Measurements from ENCODE around the gene GABRR3. TPM values are rescaled to one million over a fixed set of nuclear protein-coding genes. Genes with fewer than 3 reads are reported as not detected.

The GABRR3 gene
- total RNA-seq, 2 donors from 2014 or later = 0.34 TPM; not detected in 1

DNA sequence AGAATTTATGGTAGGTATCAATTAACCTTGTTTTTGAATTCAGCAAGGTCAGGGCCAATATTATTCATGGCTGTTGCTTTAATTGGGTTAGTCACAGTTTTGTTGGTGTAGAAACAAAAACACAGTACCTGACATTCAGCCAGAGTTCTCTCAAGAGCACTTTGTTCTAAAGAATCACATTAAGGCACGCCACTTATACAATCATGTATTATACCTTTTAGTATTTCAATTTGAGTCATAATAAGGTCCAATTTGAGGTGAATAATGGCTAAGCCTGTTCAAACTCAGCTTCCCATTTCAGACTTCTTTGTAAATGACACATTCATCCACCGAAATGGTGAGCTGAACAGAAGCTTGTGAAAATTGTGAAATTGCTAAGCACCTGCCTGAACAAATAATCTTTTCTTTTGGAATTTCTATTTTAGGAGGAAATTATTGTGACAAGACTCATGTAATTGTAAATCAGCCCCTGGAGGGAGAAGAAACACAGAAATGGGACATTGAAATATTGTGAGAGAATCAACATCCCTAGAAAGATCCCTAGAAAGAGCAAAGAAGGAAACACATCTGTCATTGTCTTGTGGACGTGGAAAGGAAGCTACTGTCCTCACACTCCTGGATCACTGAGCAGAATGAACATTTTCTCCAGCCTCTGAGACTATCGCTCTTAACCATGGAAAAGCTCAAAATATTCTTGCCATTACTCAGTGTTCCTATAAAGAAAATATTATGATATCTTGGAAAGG lies 92.1 kb downstream of the GABRR3 start:
- no peaks in the 10 kb centered on the region for H3K4me1 ChIP-seq (replicated peaks)
- H3K27ac ChIP-seq = no peak overlapping the region
- TF ChIP-seq, protein P1, sequence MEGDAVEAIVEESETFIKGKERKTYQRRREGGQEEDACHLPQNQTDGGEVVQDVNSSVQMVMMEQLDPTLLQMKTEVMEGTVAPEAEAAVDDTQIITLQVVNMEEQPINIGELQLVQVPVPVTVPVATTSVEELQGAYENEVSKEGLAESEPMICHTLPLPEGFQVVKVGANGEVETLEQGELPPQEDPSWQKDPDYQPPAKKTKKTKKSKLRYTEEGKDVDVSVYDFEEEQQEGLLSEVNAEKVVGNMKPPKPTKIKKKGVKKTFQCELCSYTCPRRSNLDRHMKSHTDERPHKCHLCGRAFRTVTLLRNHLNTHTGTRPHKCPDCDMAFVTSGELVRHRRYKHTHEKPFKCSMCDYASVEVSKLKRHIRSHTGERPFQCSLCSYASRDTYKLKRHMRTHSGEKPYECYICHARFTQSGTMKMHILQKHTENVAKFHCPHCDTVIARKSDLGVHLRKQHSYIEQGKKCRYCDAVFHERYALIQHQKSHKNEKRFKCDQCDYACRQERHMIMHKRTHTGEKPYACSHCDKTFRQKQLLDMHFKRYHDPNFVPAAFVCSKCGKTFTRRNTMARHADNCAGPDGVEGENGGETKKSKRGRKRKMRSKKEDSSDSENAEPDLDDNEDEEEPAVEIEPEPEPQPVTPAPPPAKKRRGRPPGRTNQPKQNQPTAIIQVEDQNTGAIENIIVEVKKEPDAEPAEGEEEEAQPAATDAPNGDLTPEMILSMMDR (IDR thresholded peaks at IDR 0.05) = no peak
- no peak for TF ChIP-seq POLR2A (IDR thresholded peaks at IDR 0.05)
- no peak for TF ChIP-seq POLR2AphosphoS5 (IDR thresholded peaks at IDR 0.05)
- DNase-seq (ENCODE audit: low spot score) = no peak
- WGBS = 51% methylated on average over 4 of the region's 4 CpGs
- intact Hi-C loops (cut with DNase I) = no loop called here
- H3K27me3 ChIP-seq (replicated peaks; ENCODE audit: insufficient read depth) = no peaks in the 10 kb centered on the region
- H3K9me3 ChIP-seq = no peaks in the 10 kb centered on the region
- H3K36me3 ChIP-seq = no peaks in the 10 kb centered on the region
- H3K4me3 ChIP-seq = no peak overlapping the region

- no peak overlapping the region for H3K4me3 ChIP-seq
These were observed 95.1 kb downstream of the GABRR3 start for GRCh38 chr3:97940034-97940433.

GRCh38 chr3:97939401-97939800 lies 95.7 kb downstream of the GABRR3 start:
- intact Hi-C loops (cut with DNase I) = no loop called here
- Histone ChIP-seq H3K4me3 (no peak overlapping the region), H3K36me3 (no peaks in the 10 kb centered on the region), H3K9me3 (no peaks in the 10 kb centered on the region), H3K27ac (no peak overlapping the region), H3K4me1 (replicated peaks) (no peaks in the 10 kb centered on the region), H3K27me3 (replicated peaks; ENCODE audit: insufficient read depth) (no peaks in the 10 kb centered on the region)
- TF ChIP-seq POLR2A (IDR thresholded peaks at IDR 0.05) = no peak
- TF ChIP-seq, protein P1 (IDR thresholded peaks at IDR 0.05) = no peak
- no peak for TF ChIP-seq POLR2AphosphoS5 (IDR thresholded peaks at IDR 0.05)
- WGBS = 87% methylated on average over 2 of the region's 2 CpGs
- DNase-seq (ENCODE audit: low spot score) = no peak

More at GRCh38 chr3:97940034-97940433, 95.1 kb downstream of the GABRR3 start:
- TF ChIP-seq, protein P1 (IDR thresholded peaks at IDR 0.05) = peak in 1 of 4 experiments; percentile 4
- no peak for TF ChIP-seq POLR2A (IDR thresholded peaks at IDR 0.05)
- no peak for TF ChIP-seq POLR2AphosphoS5 (IDR thresholded peaks at IDR 0.05)
- intact Hi-C loops (cut with DNase I) = no loop called here
- Histone ChIP-seq H3K9me3 (no peaks in the 10 kb centered on the region), H3K36me3 (no peaks in the 10 kb centered on the region), H3K27ac (no peak overlapping the region), H3K4me1 (replicated peaks) (no peaks in the 10 kb centered on the region), H3K27me3 (replicated peaks; ENCODE audit: insufficient read depth) (no peaks in the 10 kb centered on the region)
- DNase-seq (ENCODE audit: low spot score) = no peak
- 59% methylated on average over 1 of the region's 1 CpG for WGBS

DNA sequence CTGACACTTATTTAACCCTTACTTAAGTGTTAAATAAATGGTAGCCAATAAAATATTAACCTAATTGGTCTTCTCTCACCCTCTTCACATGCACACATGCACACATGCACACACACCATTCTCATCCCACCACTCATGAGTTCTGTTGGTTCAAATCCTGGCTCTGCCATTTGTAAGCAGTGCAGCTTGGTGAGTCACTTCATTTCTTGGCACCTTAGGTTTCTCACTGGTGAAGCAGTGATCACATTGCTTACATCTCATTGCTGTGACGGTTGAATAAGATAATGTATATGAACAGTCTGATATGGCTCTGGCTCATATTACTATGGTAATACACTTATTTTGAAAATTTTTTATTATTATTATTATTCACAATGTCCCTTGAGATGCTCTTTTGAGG lies 96.7 kb downstream of the GABRR3 start:
- TF ChIP-seq POLR2A (IDR thresholded peaks at IDR 0.05) = no peak
- TF ChIP-seq, protein P1 (IDR thresholded peaks at IDR 0.05) = no peak
- TF ChIP-seq POLR2AphosphoS5 (IDR thresholded peaks at IDR 0.05) = no peak
- H3K4me3 ChIP-seq = no peak overlapping the region
- H3K9me3 ChIP-seq = no peaks in the 10 kb centered on the region
- intact Hi-C loops (cut with DNase I) = no loop called here
- no peaks in the 10 kb centered on the region for H3K27me3 ChIP-seq (replicated peaks; ENCODE audit: insufficient read depth)
- 96% methylated on average over 1 of the region's 1 CpG for WGBS
- H3K36me3 ChIP-seq = no peaks in the 10 kb centered on the region
- no peak for DNase-seq (ENCODE audit: low spot score)
- H3K4me1 ChIP-seq (replicated peaks) = no peaks in the 10 kb centered on the region
- H3K27ac ChIP-seq = no peak overlapping the region

GRCh38 chr3:97937205-97937604 lies 97.9 kb downstream of the GABRR3 start:
- no peaks in the 10 kb centered on the region for H3K9me3 ChIP-seq
- intact Hi-C loops (cut with DNase I) = no loop called here
- no peak for DNase-seq (ENCODE audit: low spot score)
- WGBS = 75% methylated on average over 2 of the region's 2 CpGs
- no peaks in the 10 kb centered on the region for H3K36me3 ChIP-seq
- H3K4me1 ChIP-seq (replicated peaks) = no peaks in the 10 kb centered on the region
- no peaks in the 10 kb centered on the region for H3K27me3 ChIP-seq (replicated peaks; ENCODE audit: insufficient read depth)
- H3K4me3 ChIP-seq = no peak overlapping the region
- no peak for TF ChIP-seq POLR2AphosphoS5 (IDR thresholded peaks at IDR 0.05)
- TF ChIP-seq POLR2A (IDR thresholded peaks at IDR 0.05) = no peak
- TF ChIP-seq, protein P1 (IDR thresholded peaks at IDR 0.05) = no peak
- no peak overlapping the region for H3K27ac ChIP-seq

All from prostate gland (tissue), 2 donors.